ENCODE results near the gene FILIP1. TPM values are rescaled to one million over a fixed set of nuclear protein-coding genes. Genes with fewer than 3 reads are reported as not detected.
A peak's percentile ranks its signal among the peaks of the same experiment; 100 is the strongest.

Gene FILIP1
- total and polyA plus RNA-seq, 10 of the 15 experiments (the other 5 are each of a cell fraction or from before 2014, with no cell fraction given), result 0.23 to 2.0 (median 0.44) TPM

DNA sequence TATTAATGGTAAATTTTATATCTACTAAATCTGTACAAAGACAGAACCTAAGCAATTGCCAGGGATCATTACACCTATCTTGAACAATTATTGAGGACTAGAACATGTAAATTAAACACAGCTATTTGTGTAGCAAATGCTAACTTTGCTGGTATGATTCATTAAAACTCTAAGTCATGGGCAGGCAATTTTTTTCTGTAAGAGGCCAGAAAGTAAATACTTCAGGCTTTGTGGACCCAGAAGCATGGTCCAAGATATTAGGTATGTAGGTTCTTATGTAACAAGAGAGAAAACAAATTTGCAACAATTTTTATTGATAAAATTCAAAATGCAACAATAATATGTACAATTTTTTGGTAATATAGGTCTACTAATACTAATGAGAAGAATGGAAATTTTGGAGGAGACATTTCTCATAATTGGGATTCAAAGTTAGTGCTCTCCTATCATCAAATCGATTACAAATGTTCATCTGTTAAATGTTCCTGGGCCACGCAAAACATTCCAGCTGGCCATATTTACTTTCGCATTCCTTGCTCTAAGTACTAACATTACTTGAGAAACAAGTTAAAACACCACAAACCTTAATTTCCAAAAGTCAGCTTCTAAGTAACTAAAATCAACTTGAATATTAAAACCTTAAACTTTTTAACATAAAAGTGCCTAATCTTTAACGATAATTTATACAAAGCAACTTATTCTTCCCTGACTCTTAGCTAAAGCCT, 213.3 kb downstream of the FILIP1 start:
- H3K9ac ChIP-seq (ENCODE audit: control insufficient read depth, insufficient read depth, low read length), result peak overlapping the region; percentile 47; the same call in 1 of the 2 replicates
- no peaks in the 10 kb centered on the region; the same call in 1 of the 3 replicates for H3K9me3 ChIP-seq (replicated peaks; ENCODE audit: control insufficient read depth, insufficient read depth, low read length)
- H3K27me3 ChIP-seq (replicated peaks in 1 of 2; ENCODE audit: control insufficient read depth in 2 of 2, insufficient read depth in 2 of 2, low read length in 1 of 2), result no peaks in the 10 kb centered on the region
- ChIA-PET CTCF (interaction anchor here (0.6 to 9.1 kb wide), 5 partner anchors 11 to 305 kb away, joined by 3 to 163 read pairs (median 5); no protein-coding TSS in a partner anchor), SMC1A (ENCODE audit: uncharacterized antibody, unreplicated experiment) (interaction anchor here (1.0 to 12.7 kb wide), 7 partner anchors 10 to 224 kb away, joined by 3 to 196 read pairs (median 10); partner anchors contain the start of genes COX7A2 and FILIP1), POLR2A (interaction anchor here (0.9 to 3.0 kb wide), 3 partner anchors 9 to 213 kb away, joined by 3 to 21 read pairs (median 10); partner anchors contain the start of gene FILIP1), RAD21 (ENCODE audit: unreplicated experiment) (interaction anchor here (1.3 to 9.2 kb wide), 4 partner anchors 11 to 230 kb away, joined by 3 to 142 read pairs (median 6); no protein-coding TSS in a partner anchor)
- DNase-seq (ENCODE audit: low read depth, low spot score) (no peak), FAIRE-seq (no peak), ATAC-seq (no peak)
- H4K20me1 ChIP-seq (ENCODE audit: control insufficient read depth, insufficient read depth), result no peaks in the 10 kb centered on the region
- H3K36me3 ChIP-seq (ENCODE audit: control insufficient read depth in 2 of 2, insufficient read depth in 2 of 2, low read length in 1 of 2), result peaks cover 0 to 2% of the 10 kb centered on the region in 2 experiments; a peak in 1 of 4 replicates
- in situ Hi-C loops (cut with MboI) (loop anchor here (10.0 kb wide), 1 partner anchor 475 kb away; no protein-coding TSS in a partner anchor), intact Hi-C loops (cut with micrococcal nuclease; ENCODE audit: unreplicated experiment) (loop anchor here (5.0 kb wide), 4 partner anchors 212 to 1758 kb away; partner anchors contain the start of genes EEF1A1, FILIP1 and MYO6)
- WGBS (ENCODE audit: insufficient coverage, insufficient replicate concordance, low lambda C conversion rate, missing lambda C conversion rate), result 100% methylated on average over 4 of the region's 4 CpGs
- H3K4me3 ChIP-seq, result peak overlapping the region; percentile 47
- no TSS peak for BruUV-seq (replicated peaks)
- no peaks in the 10 kb centered on the region for H3K4me1 ChIP-seq (ENCODE audit: control insufficient read depth, insufficient read depth, low read length)
- peaks cover 97% of the 10 kb centered on the region for H3K79me2 ChIP-seq (ENCODE audit: control insufficient read depth, insufficient read depth, low read length)
- peak overlapping the region; percentile 80; the same call in 1 of the 2 replicates for H3K27ac ChIP-seq (ENCODE audit: control insufficient read depth, insufficient read depth)
- H2AFZ ChIP-seq (ENCODE audit: control insufficient read depth, low read depth, low read length), result no peak overlapping the region
- H3K4me2 ChIP-seq (ENCODE audit: control insufficient read depth, insufficient read depth), result no peak overlapping the region
- TF ChIP-seq TBL1XR1 (IDR thresholded peaks at IDR 0.05; ENCODE audit: low read depth, low read length), result no peak
- no peak for TF ChIP-seq NFYB (IDR thresholded peaks at IDR 0.05; ENCODE audit: insufficient read depth, low read depth, low read length)
- TF ChIP-seq SIN3A (IDR thresholded peaks at IDR 0.05; ENCODE audit: low read depth, low read length), result no peak
- TF ChIP-seq POLR2AphosphoS5 (IDR thresholded peaks at IDR 0.05; ENCODE audit: low read length), result no peak
- TF ChIP-seq, protein P1, sequence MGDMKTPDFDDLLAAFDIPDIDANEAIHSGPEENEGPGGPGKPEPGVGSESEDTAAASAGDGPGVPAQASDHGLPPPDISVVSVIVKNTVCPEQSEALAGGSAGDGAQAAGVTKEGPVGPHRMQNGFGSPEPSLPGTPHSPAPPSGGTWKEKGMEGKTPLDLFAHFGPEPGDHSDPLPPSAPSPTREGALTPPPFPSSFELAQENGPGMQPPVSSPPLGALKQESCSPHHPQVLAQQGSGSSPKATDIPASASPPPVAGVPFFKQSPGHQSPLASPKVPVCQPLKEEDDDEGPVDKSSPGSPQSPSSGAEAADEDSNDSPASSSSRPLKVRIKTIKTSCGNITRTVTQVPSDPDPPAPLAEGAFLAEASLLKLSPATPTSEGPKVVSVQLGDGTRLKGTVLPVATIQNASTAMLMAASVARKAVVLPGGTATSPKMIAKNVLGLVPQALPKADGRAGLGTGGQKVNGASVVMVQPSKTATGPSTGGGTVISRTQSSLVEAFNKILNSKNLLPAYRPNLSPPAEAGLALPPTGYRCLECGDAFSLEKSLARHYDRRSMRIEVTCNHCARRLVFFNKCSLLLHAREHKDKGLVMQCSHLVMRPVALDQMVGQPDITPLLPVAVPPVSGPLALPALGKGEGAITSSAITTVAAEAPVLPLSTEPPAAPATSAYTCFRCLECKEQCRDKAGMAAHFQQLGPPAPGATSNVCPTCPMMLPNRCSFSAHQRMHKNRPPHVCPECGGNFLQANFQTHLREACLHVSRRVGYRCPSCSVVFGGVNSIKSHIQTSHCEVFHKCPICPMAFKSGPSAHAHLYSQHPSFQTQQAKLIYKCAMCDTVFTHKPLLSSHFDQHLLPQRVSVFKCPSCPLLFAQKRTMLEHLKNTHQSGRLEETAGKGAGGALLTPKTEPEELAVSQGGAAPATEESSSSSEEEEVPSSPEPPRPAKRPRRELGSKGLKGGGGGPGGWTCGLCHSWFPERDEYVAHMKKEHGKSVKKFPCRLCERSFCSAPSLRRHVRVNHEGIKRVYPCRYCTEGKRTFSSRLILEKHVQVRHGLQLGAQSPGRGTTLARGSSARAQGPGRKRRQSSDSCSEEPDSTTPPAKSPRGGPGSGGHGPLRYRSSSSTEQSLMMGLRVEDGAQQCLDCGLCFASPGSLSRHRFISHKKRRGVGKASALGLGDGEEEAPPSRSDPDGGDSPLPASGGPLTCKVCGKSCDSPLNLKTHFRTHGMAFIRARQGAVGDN (IDR thresholded peaks at IDR 0.05), result no peak
- TF ChIP-seq CREB1 (IDR thresholded peaks at IDR 0.05; ENCODE audit: low read depth), result no peak
- no peak for TF ChIP-seq NFXL1 (IDR thresholded peaks at IDR 0.05; ENCODE audit: borderline replicate concordance)
- TF ChIP-seq, protein P2, sequence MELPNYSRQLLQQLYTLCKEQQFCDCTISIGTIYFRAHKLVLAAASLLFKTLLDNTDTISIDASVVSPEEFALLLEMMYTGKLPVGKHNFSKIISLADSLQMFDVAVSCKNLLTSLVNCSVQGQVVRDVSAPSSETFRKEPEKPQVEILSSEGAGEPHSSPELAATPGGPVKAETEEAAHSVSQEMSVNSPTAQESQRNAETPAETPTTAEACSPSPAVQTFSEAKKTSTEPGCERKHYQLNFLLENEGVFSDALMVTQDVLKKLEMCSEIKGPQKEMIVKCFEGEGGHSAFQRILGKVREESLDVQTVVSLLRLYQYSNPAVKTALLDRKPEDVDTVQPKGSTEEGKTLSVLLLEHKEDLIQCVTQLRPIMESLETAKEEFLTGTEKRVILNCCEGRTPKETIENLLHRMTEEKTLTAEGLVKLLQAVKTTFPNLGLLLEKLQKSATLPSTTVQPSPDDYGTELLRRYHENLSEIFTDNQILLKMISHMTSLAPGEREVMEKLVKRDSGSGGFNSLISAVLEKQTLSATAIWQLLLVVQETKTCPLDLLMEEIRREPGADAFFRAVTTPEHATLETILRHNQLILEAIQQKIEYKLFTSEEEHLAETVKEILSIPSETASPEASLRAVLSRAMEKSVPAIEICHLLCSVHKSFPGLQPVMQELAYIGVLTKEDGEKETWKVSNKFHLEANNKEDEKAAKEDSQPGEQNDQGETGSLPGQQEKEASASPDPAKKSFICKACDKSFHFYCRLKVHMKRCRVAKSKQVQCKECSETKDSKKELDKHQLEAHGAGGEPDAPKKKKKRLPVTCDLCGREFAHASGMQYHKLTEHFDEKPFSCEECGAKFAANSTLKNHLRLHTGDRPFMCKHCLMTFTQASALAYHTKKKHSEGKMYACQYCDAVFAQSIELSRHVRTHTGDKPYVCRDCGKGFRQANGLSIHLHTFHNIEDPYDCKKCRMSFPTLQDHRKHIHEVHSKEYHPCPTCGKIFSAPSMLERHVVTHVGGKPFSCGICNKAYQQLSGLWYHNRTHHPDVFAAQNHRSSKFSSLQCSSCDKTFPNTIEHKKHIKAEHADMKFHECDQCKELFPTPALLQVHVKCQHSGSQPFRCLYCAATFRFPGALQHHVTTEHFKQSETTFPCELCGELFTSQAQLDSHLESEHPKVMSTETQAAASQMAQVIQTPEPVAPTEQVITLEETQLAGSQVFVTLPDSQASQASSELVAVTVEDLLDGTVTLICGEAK (IDR thresholded peaks at IDR 0.05; ENCODE audit: borderline replicate concordance), result no peak
- TF ChIP-seq, protein P3, sequence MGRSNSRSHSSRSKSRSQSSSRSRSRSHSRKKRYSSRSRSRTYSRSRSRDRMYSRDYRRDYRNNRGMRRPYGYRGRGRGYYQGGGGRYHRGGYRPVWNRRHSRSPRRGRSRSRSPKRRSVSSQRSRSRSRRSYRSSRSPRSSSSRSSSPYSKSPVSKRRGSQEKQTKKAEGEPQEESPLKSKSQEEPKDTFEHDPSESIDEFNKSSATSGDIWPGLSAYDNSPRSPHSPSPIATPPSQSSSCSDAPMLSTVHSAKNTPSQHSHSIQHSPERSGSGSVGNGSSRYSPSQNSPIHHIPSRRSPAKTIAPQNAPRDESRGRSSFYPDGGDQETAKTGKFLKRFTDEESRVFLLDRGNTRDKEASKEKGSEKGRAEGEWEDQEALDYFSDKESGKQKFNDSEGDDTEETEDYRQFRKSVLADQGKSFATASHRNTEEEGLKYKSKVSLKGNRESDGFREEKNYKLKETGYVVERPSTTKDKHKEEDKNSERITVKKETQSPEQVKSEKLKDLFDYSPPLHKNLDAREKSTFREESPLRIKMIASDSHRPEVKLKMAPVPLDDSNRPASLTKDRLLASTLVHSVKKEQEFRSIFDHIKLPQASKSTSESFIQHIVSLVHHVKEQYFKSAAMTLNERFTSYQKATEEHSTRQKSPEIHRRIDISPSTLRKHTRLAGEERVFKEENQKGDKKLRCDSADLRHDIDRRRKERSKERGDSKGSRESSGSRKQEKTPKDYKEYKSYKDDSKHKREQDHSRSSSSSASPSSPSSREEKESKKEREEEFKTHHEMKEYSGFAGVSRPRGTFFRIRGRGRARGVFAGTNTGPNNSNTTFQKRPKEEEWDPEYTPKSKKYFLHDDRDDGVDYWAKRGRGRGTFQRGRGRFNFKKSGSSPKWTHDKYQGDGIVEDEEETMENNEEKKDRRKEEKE (IDR thresholded peaks at IDR 0.05), result no peak
- no peak for TF ChIP-seq FOS (IDR thresholded peaks at IDR 0.05; ENCODE audit: borderline replicate concordance, extremely low read depth, insufficient read length)
- no peak for TF ChIP-seq CBX5 (IDR thresholded peaks at IDR 0.05; ENCODE audit: low read depth)

Measured in GM12878 (cell line).